HCEC 1CT (cell line): Measurements from ENCODE around the gene SLC2A11.

Experiments
- DNase-seq: peaks from one replicate; pipeline ENCODE4 v3.0.0-alpha.2; 2017

The SLC2A11 gene

DNA sequence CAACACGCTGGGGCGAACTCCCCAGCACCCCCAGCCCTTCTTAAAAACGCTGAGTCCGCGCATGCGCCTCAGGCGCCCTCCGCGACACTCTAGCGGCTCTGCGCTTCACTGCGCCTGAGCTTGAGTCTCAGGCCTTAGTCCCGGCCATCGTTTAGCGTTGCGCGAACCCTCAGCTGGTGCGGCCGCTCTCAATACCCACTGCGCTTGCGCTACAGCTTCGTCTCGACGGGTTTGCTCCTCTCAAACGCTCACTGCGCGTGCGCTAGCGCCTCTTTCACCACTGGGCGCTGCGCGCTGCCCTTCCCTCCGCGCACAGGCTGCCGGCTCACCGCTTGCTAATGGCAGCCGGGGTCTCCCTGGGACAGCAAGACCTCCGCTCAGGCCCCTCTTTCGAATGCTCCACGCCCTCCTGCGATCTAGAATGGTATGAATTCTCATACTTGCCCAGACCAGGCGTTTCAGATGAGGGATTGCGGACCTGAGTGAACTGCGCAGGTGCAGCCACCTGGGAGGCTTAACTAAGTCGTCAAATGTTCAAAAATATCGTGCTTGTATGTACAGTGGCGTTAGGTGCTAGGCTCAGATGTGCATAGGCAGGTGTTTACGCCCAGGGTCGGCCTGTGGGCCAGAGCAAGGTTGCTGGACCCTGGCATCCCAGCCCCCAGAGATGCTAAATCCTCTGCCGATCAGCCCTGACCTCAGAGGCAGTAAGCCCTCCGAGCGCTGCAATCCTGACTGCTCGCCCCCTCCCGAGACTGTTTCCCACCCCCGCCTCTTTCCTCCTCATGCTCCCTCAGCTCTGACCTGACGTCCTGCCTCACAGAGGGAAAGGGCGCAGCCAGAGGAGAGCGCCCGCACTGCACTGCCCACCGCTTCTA, at the start of gene SLC2A11:
Gene SLC2A11 (plus strand): TSS at position 270 of the 878 bp plus-strand sequence. CDS start 125 bp downstream, at position 395.
- DNase-seq: peak; percentile 97

DNA sequence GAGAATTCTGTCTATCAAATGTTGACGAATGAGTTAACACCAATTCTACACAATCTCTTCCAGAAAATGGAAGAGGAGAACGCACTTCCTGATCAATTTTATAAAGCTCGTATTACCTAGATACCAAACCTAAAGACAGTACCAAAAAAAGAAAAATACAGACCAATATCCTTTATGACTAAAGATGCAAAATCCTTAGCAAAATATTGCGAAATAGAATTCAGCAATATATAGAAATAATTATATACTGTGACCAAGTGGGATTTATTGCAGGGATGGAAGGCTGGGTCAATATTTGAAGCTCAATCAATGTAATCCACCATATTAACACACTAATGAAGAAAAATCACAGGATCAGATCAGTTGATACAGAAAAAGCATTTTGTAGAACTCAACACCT, 45.3 kb upstream of the SLC2A11 start:
- DNase-seq: no peak

DNA sequence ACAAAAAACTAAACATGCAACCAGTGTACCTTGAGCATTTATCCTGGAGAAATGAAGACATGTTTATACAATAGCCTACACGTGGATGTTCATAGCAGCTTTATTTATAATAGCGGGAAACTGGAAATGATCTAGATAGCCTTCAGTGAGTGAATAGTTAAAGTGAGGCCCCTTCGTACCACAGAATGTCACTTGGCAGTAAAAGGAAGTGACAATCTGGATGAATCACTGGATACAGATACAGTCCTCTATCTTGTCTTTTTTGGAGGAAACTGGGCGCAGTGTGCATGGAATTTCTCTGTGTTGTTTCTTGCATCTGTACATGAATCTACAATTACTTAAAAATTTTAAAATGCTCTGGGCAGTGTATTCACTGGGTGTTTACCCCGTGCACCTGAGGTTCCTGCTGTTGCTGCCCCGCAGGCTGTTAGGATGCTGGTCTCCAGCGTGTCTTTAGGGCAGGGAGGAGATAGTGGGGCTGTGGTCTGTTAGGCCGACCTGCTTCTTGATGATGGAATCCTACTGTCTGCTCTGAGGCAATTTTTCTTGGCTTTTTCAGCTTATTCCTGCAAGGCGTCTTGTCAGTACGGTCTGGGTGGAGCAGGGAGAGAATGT, 42.0 kb upstream of the SLC2A11 start:
- DNase-seq: no peak

DNA sequence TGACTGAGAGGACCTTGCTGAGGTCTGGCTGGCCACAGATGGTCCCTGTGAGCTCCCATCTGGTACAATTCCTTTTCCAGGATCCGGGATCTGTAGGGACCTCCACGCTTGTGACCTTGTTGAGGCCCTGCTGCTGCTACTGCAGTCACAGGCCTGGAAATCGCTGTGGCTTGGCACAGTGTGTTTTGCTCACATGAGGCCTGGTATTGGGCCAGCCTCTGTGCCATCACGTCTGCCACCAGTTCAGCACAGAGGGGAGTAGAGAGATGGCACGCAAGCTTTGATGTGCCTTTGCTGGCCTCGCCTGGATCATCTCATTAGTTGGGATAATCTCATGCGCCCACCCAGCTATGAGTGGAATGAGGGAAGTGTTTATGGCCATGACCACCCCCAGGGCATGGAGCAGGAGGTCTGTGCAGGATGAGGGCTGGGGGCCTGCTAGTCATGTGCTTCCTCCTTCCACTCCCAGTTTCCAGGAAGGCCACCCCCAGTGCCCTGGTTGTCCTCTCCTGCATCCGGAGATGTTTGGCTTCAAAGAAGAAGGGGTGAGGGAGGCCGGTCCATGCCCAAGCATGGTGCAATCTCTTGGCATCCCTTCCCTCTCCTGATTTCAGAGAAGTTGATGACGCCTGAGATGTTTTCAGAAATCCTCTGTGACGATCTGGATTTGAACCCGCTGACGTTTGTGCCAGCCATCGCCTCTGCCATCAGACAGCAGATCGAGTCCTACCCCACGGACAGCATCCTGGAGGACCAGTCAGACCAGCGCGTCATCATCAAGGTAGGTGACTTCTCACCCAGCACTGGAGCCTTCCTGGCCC, 41.3 kb upstream of the SLC2A11 start:
- no peak for DNase-seq

DNA sequence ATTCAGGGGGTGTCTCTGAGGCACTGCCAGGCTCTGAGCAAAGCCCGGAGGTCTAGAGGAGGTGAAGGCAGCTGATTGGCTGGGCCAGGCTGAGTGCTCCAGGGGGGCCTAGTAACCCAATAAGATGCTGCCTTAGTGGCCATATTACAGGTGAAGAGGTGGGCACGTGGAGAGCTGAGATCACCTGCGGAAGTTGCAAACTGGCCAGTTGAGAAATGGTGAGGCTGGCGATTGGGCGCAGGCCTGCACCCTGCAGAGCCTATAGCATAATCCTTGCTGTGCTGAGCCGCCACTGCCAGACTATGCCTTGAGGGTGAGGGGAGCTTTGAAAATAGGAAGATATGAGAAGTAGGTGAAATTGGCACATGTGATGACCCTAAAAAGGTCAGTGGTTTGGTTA, 40.5 kb upstream of the SLC2A11 start:
- no peak for DNase-seq

- DNase-seq: no peak
Measured at GRCh38 chr22:23818541-23818940, 39.1 kb upstream of the SLC2A11 start.

DNA sequence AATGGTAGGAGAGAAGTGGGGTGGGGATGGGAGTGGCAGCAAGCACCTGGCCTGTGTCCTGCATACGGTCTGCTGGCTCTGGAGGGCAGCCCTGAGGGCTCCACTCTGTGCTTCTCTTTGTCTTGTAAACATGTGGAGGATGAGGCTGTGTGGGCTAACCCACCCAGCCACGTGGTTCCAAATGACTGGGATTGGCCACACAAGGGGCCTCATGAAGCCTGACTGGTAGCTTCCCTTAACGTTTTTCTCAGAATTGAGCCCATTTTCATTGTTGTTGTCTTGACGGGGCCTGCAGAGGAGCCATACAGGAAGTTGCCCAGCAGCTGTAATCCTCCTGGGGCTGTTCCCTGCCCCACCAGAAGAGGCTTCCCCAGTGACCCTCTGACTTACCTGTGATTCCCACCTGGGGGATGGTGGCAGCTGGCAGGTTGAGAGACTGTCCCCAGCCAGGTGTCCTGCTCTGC, 36.9 kb upstream of the SLC2A11 start:
- no peak for DNase-seq

DNA sequence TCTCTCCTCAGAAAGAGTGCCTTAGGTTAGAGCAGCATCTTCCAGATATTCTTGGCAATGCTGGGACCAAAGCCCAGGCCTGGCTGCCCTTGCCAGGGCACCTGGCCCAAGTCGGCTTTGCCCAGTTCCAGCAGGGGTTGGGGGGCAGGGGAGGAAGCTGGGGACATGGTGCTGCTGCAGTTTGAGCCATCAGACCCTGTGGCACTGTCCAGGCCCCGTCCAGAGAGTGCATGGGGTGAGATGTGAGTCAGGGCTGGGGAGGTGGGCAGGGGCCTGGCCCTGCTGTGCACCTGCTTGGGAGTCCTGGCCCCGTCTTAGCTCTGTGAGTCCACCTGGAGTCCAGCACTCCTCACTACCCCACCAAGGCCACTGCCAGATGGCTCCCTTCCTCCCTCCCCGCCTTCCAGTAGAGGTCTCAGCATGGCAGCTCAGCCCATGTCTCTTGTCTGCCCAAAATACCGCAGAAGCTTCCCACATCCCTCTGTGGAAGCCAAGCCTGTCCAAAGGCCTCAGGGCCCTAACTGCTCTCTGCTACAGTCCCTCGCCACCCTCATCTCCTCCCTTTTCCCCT, 35.5 kb upstream of the SLC2A11 start:
- no peak for DNase-seq

GRCh38 chr22:23823331-23823791, 34.3 kb upstream of the SLC2A11 start:
- DNase-seq: no peak

DNA sequence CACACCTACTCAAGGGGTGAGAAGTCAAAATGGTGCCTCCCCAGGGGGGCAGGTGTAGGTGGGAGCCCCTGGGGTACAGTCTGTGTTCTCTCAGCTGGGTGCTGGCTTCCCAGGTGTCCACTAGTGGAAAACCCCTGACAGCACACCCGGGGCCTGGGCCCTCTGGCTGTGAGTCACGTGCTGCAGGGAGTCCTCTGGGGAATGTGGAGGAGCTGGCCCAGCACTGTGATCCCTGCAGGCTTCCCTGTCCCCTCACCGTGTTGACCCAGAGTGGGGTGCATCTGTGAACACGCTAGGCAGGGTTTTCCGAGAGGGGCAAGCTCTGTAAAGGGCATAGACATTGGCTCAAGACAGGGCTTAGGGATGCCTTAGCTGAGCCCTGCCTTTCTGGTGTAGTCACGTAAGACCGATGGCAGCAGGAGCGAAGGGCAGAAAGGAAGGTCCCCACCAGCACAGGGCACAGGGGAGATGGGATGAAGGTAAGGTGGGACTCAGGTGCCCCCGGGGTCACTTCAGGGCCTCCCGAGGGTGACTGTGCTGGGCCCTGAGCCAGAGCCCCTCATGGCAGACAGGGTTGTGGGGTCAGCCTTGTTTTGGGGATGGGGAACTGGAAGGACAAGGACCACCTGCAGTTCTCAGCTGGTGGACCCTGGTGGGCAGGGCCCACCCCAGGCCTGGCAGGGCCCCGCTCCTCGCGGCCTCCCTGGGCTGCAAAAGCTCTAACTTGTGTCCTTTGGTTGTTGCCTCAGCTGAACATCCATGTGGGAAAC, 33.0 kb upstream of the SLC2A11 start:
- DNase-seq: no peak

GRCh38 chr22:23825246-23825905, 32.3 kb upstream of the SLC2A11 start:
- DNase-seq: no peak

GRCh38 chr22:23826510-23827350, 30.9 kb upstream of the SLC2A11 start:
- no peak for DNase-seq

DNA sequence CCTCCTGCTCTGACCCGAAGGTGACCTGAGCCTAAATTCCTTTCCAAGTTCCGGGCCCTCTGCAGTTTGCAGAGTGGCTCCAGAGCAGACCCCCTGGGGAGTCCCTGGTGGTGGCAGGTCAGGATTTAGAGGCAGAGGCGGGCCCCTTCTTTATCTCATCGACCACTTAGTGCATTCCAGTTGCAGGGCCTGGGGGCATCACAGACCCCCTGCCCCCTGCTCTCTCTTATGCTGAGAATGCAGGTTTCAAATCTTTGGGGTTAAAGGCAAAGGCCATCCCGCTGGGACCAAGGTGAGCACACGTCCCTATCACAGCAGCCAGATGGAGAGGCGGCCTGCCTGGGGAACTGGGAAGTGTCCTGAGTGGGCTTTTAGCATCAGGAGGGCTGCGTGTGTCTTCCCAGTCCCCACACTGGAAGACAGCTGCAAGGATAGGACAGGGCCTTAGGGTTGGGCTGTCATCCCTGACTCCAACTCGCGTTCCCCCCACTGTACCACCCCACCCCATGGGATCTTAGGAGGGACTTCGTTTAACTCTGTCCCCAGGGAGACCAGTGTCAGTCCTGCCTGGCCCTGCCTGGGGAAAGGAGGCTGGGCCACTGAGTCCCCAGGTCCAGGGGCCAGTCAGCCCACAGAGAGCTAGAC, 30.2 kb upstream of the SLC2A11 start:
- no peak for DNase-seq

- DNase-seq: no peak
Measured at GRCh38 chr22:23828800-23829680, 28.6 kb upstream of the SLC2A11 start.

DNA sequence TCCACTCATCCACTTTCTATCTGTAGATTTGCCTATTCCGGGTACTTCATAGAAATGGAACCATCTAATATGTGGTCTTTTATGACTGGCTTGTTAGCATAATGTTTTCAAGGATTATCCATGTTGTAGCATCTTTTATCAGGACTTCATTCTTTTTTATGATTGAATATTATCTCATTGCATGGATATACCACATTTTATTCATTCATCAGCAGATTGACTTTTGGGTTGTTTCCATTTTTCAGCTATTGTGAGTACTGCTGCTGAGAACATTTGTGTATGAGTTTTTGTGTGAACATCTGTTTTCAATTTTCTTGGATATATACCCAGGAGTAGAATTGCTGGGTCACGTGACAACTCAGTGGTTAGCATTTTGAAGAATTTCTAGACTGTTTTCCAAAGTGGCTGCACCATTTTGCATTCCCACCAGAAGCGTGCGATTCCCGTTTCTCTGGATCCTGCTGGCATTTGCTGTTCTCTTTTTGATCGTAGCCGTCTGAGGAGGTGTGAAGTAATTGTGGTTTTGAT, 27.8 kb upstream of the SLC2A11 start:
- peak; percentile 82 for DNase-seq

GRCh38 chr22:23831261-23831660, 26.4 kb upstream of the SLC2A11 start:
- DNase-seq: no peak

- no peak for DNase-seq
Measured at GRCh38 chr22:23831781-23832180, 25.9 kb upstream of the SLC2A11 start.

- no peak for DNase-seq
Measured at GRCh38 chr22:23832226-23833016, 25.3 kb upstream of the SLC2A11 start.
